Panc1 (cell line): ENCODE measurements around the gene FAT1. TPM values are rescaled to one million over a fixed set of nuclear protein-coding genes. Genes with fewer than 3 reads are reported as not detected.

ENCODE experiments used
- ATAC-seq: fragments of 200-7000 bp; cut with Tn5 transposase; 2 replicates; pipeline ENCODE4 v1.9.1; 2020; ENCODE audit warnings: mild to moderate bottlenecking, moderate library complexity
- BruUV-seq: library from RNA; stranded (reverse); fragments of 400-500 nt; replicated peaks from 2 replicates; lab custom pipeline; 2021; lab: Mats Ljungman, UMichigan
- CTCF ChIA-PET: fragments of 300-600 bp; sonication (Branson Sonifier 250); formaldehyde crosslinking; loops from one replicate; lab custom pipeline; 2022; ENCODE audit warnings: antibody characterized with exemption; lab: Charles Lee
- POLR2A ChIA-PET: fragments of 300-600 bp; sonication (Branson Sonifier 250); formaldehyde crosslinking; loops from one replicate; lab custom pipeline; 2022; ENCODE audit warnings: antibody characterized with exemption; lab: Charles Lee
- DNase-seq: peaks from one replicate; pipeline ENCODE4 v3.0.0-alpha.2; 2010; ENCODE audit warnings: low read depth, low spot score
- H3K27ac ChIP-seq: 2 replicates; pipeline ENCODE4 v1.5.1; 2011; ENCODE audit warnings: mild to moderate bottlenecking, low read length, inconsistent platforms
- H3K27me3 ChIP-seq: fragments of 200-500 bp; sonication (Bioruptor generic); 2 replicates; pipeline ENCODE4 v1.6.0; 2014; ENCODE audit warnings: low read length, inconsistent platforms; ENCODE audit not compliant: control insufficient read depth, insufficient read depth
- H3K36me3 ChIP-seq: fragments of 200-500 bp; sonication (Bioruptor generic); 2 replicates; pipeline ENCODE4 v1.5.1; 2014; ENCODE audit warnings: inconsistent platforms, mild to moderate bottlenecking, low read length, moderate library complexity; ENCODE audit not compliant: control insufficient read depth, insufficient read depth
- H3K4me1 ChIP-seq: 2 replicates; pipeline ENCODE4 v1.5.1; 2011; ENCODE audit warnings: inconsistent platforms, mild to moderate bottlenecking, low read length, moderate library complexity; ENCODE audit not compliant: control insufficient read depth, insufficient read depth
- H3K4me3 ChIP-seq, 2 experiments: 2 replicates each; pipeline ENCODE4 v1.5.1; 2011 to 2012; ENCODE audit warnings: low read depth in 2 of 2, low read length in 2 of 2, mild to moderate bottlenecking in 2 of 2, inconsistent platforms in 1 of 2, moderate library complexity in 1 of 2
- H3K9me3 ChIP-seq: fragments of 200-500 bp; sonication (Bioruptor generic); 2 replicates; pipeline ENCODE4 v1.5.1; 2014; ENCODE audit warnings: low read depth, mild to moderate bottlenecking, inconsistent platforms, low read length, moderate library complexity; ENCODE audit not compliant: control insufficient read depth, insufficient read depth
- SIN3A ChIP-seq: IDR thresholded peaks from 2 replicates; pipeline ENCODE4 v1.6.1; 2012; ENCODE audit warnings: low read depth, mild to moderate bottlenecking, low read length, moderate library complexity, borderline replicate concordance; ENCODE audit not compliant: insufficient read depth
- in situ Hi-C: cut with HindIII; loops from 2 replicates; pipeline ENCODE4 v1.10.0; 2016; ENCODE audit warnings: low sequenced_read_pairs, low pct_unique_long_range_greater_than_20kb
- intact Hi-C: fragments of 100-400 bp; cut with micrococcal nuclease; formaldehyde crosslinking; loops from one replicate; pipeline ENCODE4 v1.10.0; 2022; ENCODE audit not compliant: unreplicated experiment
- total RNA-seq: library from RNA; stranded (reverse); gene quantifications from one replicate; pipeline ENCODE4 v1.2.1, GENCODE V29; 2021; ENCODE audit not compliant: unreplicated experiment
- TF ChIP-seq, protein P1 (sequence below): fragments of 450-650 bp; IDR thresholded peaks from 2 replicates; pipeline ENCODE4 v1.5.1; 2017; ENCODE audit warnings: mild to moderate bottlenecking
- TF ChIP-seq, protein P2 (sequence below), 2 experiments: IDR thresholded peaks; 2 replicates each; pipeline ENCODE4 v1.6.1; 2011 to 2012; ENCODE audit warnings: low read depth in 2 of 2, control low read depth in 1 of 2, low read length in 1 of 2, mild to moderate bottlenecking in 1 of 2, moderate library complexity in 1 of 2; ENCODE audit not compliant: insufficient read depth in 1 of 2

The FAT1 gene
- total RNA-seq, 1 experiment from 2014 or later: 288 TPM

GRCh38 chr4:186554914-186555827 lies 168.5 kb downstream of the FAT1 start, which contains the start of gene MTNR1A:
Gene MTNR1A, minus strand, starts transcription at chr4:186555567. Its CDS starts 202 bp downstream, at chr4:186555365.
- TF ChIP-seq, protein P1, sequence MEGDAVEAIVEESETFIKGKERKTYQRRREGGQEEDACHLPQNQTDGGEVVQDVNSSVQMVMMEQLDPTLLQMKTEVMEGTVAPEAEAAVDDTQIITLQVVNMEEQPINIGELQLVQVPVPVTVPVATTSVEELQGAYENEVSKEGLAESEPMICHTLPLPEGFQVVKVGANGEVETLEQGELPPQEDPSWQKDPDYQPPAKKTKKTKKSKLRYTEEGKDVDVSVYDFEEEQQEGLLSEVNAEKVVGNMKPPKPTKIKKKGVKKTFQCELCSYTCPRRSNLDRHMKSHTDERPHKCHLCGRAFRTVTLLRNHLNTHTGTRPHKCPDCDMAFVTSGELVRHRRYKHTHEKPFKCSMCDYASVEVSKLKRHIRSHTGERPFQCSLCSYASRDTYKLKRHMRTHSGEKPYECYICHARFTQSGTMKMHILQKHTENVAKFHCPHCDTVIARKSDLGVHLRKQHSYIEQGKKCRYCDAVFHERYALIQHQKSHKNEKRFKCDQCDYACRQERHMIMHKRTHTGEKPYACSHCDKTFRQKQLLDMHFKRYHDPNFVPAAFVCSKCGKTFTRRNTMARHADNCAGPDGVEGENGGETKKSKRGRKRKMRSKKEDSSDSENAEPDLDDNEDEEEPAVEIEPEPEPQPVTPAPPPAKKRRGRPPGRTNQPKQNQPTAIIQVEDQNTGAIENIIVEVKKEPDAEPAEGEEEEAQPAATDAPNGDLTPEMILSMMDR: peak; percentile 76
- TF ChIP-seq, protein P2, sequence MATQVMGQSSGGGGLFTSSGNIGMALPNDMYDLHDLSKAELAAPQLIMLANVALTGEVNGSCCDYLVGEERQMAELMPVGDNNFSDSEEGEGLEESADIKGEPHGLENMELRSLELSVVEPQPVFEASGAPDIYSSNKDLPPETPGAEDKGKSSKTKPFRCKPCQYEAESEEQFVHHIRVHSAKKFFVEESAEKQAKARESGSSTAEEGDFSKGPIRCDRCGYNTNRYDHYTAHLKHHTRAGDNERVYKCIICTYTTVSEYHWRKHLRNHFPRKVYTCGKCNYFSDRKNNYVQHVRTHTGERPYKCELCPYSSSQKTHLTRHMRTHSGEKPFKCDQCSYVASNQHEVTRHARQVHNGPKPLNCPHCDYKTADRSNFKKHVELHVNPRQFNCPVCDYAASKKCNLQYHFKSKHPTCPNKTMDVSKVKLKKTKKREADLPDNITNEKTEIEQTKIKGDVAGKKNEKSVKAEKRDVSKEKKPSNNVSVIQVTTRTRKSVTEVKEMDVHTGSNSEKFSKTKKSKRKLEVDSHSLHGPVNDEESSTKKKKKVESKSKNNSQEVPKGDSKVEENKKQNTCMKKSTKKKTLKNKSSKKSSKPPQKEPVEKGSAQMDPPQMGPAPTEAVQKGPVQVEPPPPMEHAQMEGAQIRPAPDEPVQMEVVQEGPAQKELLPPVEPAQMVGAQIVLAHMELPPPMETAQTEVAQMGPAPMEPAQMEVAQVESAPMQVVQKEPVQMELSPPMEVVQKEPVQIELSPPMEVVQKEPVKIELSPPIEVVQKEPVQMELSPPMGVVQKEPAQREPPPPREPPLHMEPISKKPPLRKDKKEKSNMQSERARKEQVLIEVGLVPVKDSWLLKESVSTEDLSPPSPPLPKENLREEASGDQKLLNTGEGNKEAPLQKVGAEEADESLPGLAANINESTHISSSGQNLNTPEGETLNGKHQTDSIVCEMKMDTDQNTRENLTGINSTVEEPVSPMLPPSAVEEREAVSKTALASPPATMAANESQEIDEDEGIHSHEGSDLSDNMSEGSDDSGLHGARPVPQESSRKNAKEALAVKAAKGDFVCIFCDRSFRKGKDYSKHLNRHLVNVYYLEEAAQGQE (IDR thresholded peaks at IDR 0.05; ENCODE audit: insufficient read depth in 1 of 2, low read depth in 2 of 2, low read length in 1 of 2): no peak
- no peak for DNase-seq
- Histone ChIP-seq H3K4me1 (no peaks in the 10 kb centered on the region), H3K27me3 (peaks cover 4% of the 10 kb centered on the region), H3K27ac (no peak within 1 kb of the TSS), H3K4me3 (peak within 1 kb of the TSS; percentile 41 to 52), H3K9me3 (no peaks in the 10 kb centered on the region), H3K36me3 (no peaks in the 10 kb centered on the region)
- intact Hi-C loops (loop anchor here (2.0 to 5.0 kb wide), 2 partner anchors 83 to 258 kb away; no protein-coding TSS in a partner anchor), in situ Hi-C loops (no loop called here)
- ChIA-PET CTCF (no interaction called here), POLR2A (no interaction called here)
- BruUV-seq: no TSS peak
- ATAC-seq: peak; percentile 87

GRCh38 chr4:186554539-186554913 lies 169.1 kb downstream of the FAT1 start:
- ATAC-seq: peak; percentile 74
- Histone ChIP-seq H3K4me1 (no peaks in the 10 kb centered on the region), H3K9me3 (no peaks in the 10 kb centered on the region), H3K36me3 (no peaks in the 10 kb centered on the region), H3K4me3 (peak overlapping the region; percentile 41 to 52), H3K27me3 (peaks cover 4% of the 10 kb centered on the region), H3K27ac (no peak overlapping the region)
- intact Hi-C loops: loop anchor here (2.0 kb wide), 1 partner anchor 258 kb away; no protein-coding TSS in a partner anchor
- DNase-seq: no peak
- BruUV-seq: no TSS peak
- ChIA-PET POLR2A (no interaction called here), CTCF (interaction anchor here (0.8 kb wide), 1 partner anchor 253 kb away, joined by 3 read pairs; no protein-coding TSS in a partner anchor)
- TF ChIP-seq, protein P1: peak; percentile 14; the same call in 1 of the 2 replicates
- TF ChIP-seq SIN3A: no peak
- in situ Hi-C loops: no loop called here
